ENCODE results near the gene TIMM50.

- TF ChIP-seq CTCF (IDR thresholded peaks at IDR 0.05; ENCODE audit: insufficient read depth, low read length, poor library complexity, severe bottlenecking) (no peak), EZH2phosphoT487 (conservative IDR thresholded peaks at IDR 0.05; ENCODE audit: low read length) (no peak)
Measured at GRCh38 chr19:39492788-39493187, 12.2 kb downstream of the TIMM50 start.

All from SU-DHL-6 (cell line).